ENCODE measurements around the gene SMPD3. TPM values are rescaled to one million over a fixed set of nuclear protein-coding genes. Genes with fewer than 3 reads are reported as not detected.

SMPD3 gene
- total RNA-seq, 2 experiments from 2014 or later = 4.1 to 4.6 TPM

DNA sequence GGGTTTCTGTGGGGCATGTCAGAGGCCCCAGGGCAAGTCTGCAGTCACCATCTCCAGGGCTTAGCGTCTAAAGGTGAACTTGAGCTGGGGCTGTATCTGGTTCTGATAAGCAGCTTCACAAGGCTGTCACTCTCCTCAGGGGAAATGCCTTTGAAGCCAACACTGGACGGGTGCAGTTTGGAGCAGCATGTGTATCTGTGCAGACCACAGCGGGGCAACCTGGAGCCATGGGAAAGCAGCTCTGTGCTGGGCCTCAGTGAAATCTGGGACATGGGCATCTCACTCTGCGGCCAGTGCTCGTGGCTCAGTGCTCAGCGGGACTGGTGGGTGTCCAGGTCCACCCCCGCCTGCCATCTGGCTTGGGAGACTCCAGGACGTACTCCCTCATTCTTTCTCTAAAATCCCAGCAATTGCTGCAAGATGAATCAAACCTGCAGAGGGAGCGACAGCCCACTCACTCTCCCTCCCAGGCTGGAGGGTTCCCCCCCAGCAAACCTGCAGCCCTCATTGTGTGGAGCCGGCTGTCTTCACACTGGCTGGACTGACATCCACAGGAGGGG lies 74.0 kb downstream of the SMPD3 start:
- CTCF ChIA-PET = interaction anchor here (1.0 to 1.4 kb wide), 2 partner anchors 29 to 113 kb away, joined by 3 read pairs; no protein-coding TSS in a partner anchor
- Mint-ChIP-seq H3K36me3 (ENCODE audit: low read depth) (no peaks in the 10 kb centered on the region), H3K27me3 (peaks cover 44% of the 10 kb centered on the region), H3K27ac (no peak overlapping the region), H3K4me1 (peaks cover 27% of the 10 kb centered on the region), H3K9me3 (no peaks in the 10 kb centered on the region), H3K4me3 (no peak overlapping the region)
- POLR2A ChIA-PET = no interaction called here
- DNase-seq = no peak

DNA sequence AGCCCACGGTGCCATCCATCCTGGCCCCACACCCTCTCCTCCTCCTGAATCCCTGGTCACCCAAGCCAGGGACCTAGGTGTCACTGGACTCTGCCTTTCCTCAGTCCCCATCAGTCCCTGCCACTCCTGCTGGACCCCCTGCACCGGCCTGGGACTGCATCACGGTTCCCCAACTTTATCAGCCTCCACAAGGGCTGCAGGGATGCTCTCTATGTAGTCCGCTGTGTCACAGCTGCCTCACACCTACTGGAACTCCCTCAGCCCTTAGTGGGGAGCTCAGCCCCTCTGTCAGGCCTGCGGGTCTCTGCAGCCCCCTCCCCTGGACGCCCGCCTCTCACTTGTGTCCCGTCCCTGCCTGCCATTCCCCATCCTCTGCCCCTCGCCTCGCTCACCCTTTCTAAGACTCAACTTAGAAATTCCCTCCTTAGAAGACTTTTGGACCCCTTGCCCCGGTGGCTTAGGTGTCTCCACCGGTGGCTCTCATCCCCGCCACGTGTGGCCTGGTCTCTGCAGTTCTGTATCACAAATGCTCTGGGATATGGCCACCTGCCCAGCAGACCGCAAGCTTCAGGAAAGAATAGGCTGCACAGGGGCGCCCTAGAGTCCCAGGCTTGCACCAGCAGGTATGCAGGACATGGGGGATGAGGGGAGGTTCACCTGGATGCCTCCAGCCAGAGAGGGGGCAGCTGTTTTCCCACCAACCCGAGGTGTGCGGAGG lies 74.6 kb downstream of the SMPD3 start:
- Mint-ChIP-seq H3K27ac (peak overlapping the region; percentile 22), H3K9me3 (no peaks in the 10 kb centered on the region), H3K27me3 (peaks cover 38% of the 10 kb centered on the region), H3K36me3 (ENCODE audit: low read depth) (no peaks in the 10 kb centered on the region), H3K4me3 (no peak overlapping the region), H3K4me1 (peaks cover 27% of the 10 kb centered on the region)
- ChIA-PET CTCF (interaction anchor here (0.9 to 1.6 kb wide), 5 partner anchors 8 to 136 kb away, joined by 3 to 5 read pairs (median 3); no protein-coding TSS in a partner anchor), POLR2A (no interaction called here)
- DNase-seq = no peak

DNA sequence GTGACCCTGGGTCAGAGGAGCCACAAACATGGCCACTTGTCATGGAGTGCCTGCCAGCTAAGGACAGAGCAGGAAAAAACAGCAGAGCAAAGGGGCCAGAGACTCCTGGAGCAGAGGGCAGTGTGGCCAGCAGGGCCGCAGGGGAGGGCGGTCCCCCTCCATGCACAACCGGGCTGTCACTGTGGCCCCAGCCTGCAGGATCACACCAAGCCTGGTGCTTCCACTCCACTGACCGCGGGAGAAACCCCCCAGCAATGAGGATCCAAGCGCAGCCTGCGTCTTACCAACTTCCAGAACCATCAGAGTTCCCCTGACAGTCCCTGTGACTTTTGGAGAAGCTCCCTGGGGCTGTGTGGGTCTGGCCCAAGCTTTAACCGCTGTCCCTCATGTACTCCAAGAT lies 75.5 kb downstream of the SMPD3 start:
- DNase-seq = no peak
- no peaks in the 10 kb centered on the region for H3K36me3 Mint-ChIP-seq (ENCODE audit: low read depth)
- peaks cover 39% of the 10 kb centered on the region for H3K27me3 Mint-ChIP-seq
- peaks cover 32% of the 10 kb centered on the region for H3K4me1 Mint-ChIP-seq
- ChIA-PET CTCF (interaction anchor here (0.6 to 1.6 kb wide), 5 partner anchors 8 to 137 kb away, joined by 3 to 5 read pairs (median 4); no protein-coding TSS in a partner anchor), POLR2A (no interaction called here)
- no peak overlapping the region for H3K27ac Mint-ChIP-seq
- no peaks in the 10 kb centered on the region for H3K9me3 Mint-ChIP-seq
- H3K4me3 Mint-ChIP-seq = no peak overlapping the region

DNA sequence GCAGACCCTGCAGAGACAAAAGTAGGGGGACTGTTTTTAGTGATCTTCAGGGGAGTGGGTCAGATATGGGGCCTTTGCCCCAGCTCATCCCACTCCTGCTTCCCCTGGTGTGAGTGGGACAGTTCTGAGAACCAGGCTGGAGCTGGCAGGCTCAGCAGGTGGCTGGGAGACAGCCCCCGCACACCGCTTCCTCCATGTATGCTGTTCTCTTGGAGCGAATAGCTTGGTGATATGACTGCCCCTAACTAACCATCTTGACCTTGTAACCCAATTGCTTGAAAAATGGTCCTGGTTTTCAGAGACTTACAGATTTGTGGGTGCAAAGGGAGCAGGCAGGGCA lies 76.0 kb downstream of the SMPD3 start:
- Mint-ChIP-seq H3K9me3 (no peaks in the 10 kb centered on the region), H3K36me3 (ENCODE audit: low read depth) (no peaks in the 10 kb centered on the region), H3K4me1 (peaks cover 33% of the 10 kb centered on the region), H3K27ac (peak overlapping the region; percentile 26), H3K4me3 (no peak overlapping the region), H3K27me3 (peaks cover 39% of the 10 kb centered on the region)
- ChIA-PET POLR2A (no interaction called here), CTCF (interaction anchor here (1.6 kb wide), 2 partner anchors 9 to 11 kb away, joined by 4 to 5 read pairs; no protein-coding TSS in a partner anchor)
- DNase-seq = no peak

DNA sequence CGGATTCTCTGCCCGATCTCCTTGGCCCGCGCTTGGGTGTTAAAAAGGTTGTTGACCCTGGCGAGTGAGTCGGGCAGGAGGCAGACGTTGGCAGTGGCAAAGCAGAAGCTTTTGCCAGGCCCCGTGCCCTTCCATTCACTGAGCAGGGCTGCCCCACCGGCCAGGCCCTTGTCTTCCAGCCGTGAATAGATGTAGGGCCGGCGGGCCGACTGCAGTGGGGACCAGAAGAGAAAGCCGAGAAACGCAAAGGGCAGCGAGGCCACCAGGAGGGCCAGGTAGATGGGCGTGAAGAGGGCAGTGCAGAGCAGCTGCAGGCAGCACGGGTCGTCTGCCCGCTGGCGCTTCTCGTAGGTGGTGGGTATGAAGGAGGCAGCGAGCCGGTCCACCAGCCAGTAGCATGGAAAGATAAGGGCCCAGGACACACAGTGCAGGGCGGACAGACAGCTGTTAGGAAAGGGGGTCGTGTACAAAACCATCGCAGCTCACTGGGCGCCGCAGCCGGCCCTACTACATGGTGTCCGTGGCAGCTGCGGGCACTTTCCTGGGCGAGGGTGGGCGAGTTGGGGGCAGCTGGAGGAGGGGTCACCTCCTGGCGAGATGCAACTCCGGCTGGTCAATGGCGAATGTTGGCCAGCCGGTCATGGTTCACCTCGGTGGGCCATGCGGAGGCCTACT lies 76.5 kb downstream of the SMPD3 start:
- Mint-ChIP-seq H3K36me3 (ENCODE audit: low read depth) (no peaks in the 10 kb centered on the region), H3K27ac (peak overlapping the region; percentile 76), H3K4me3 (no peak overlapping the region), H3K9me3 (no peaks in the 10 kb centered on the region), H3K27me3 (peaks cover 39% of the 10 kb centered on the region), H3K4me1 (peaks cover 35% of the 10 kb centered on the region)
- ChIA-PET CTCF (interaction anchor here (0.8 to 4.9 kb wide), 6 partner anchors 11 to 46 kb away, joined by 3 to 32 read pairs (median 4); no protein-coding TSS in a partner anchor), POLR2A (interaction anchor here (1.1 kb wide), 1 partner anchor 139 kb away, joined by 5 read pairs; no protein-coding TSS in a partner anchor)
- no peak for DNase-seq

DNA sequence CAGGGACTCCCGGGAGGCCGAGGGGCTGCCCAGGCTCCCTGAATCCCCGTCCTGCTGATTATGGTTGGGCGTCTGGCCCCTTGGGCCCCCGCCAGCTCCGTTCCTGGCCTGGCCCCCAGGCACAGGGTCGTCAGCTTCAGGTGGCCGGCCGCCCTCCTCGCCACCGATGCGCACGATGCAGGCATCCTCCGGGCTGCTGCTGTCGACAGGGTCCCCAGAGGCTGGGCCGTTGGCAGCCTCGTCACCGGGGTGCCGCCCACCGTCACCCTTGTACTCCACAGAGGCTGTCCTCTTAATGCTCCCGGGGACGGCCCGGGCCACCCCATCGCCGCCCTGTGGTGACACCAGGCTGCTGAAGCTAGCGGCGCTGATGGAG lies 77.0 kb downstream of the SMPD3 start:
- Mint-ChIP-seq H3K27ac (no peak overlapping the region), H3K4me1 (peaks cover 36% of the 10 kb centered on the region), H3K36me3 (ENCODE audit: low read depth) (no peaks in the 10 kb centered on the region), H3K9me3 (no peaks in the 10 kb centered on the region), H3K27me3 (peaks cover 38% of the 10 kb centered on the region), H3K4me3 (no peak overlapping the region)
- DNase-seq = no peak
- CTCF ChIA-PET = interaction anchor here (0.8 to 4.9 kb wide), 8 partner anchors 15 to 150 kb away, joined by 3 to 32 read pairs (median 3); no protein-coding TSS in a partner anchor
- POLR2A ChIA-PET = interaction anchor here (1.1 kb wide), 1 partner anchor 139 kb away, joined by 5 read pairs; no protein-coding TSS in a partner anchor

DNA sequence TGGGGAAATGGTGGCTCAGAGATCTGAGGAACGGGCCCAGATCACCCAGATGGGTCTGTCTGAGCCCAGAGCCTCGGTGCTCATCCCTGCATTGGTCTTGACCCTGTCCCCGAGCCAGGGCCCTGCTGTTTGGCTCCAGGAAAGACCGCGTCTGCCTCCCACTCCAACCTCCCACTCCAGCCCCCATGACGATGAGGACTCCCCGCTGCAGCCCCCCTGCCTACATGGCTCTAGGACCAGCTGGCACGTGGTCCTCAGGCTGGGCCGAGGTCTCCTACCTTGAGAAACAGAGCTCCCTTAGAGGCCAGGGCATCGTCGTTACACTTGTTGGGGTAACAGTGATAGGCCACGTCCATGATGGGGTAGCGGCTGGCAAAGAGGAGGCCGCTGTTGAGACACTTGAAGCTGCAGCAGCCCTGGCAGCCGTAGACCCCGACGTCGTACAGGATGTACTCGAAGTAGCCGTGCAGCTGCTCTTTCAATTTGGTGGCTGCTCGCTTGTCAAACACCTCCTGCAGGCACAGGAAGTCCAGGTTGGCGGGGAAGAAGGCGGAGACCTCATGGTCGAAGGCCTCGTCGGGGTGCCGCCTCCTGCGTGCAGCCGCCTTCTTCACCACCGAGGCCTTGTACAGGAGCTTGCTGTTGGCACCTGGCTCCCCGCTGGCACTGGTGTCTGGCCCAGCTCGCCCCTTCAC lies 77.6 kb downstream of the SMPD3 start:
- peak; percentile 55 for DNase-seq
- no peaks in the 10 kb centered on the region for H3K36me3 Mint-ChIP-seq (ENCODE audit: low read depth)
- peaks cover 38% of the 10 kb centered on the region for H3K4me1 Mint-ChIP-seq
- ChIA-PET CTCF (interaction anchor here (0.8 to 4.9 kb wide), 9 partner anchors 11 to 150 kb away, joined by 3 to 32 read pairs (median 3); no protein-coding TSS in a partner anchor), POLR2A (interaction anchor here (1.1 kb wide), 1 partner anchor 140 kb away, joined by 5 read pairs; no protein-coding TSS in a partner anchor)
- no peaks in the 10 kb centered on the region for H3K9me3 Mint-ChIP-seq
- H3K4me3 Mint-ChIP-seq = peak overlapping the region; percentile 58
- peaks cover 36% of the 10 kb centered on the region for H3K27me3 Mint-ChIP-seq
- peak overlapping the region; percentile 69 for H3K27ac Mint-ChIP-seq

DNA sequence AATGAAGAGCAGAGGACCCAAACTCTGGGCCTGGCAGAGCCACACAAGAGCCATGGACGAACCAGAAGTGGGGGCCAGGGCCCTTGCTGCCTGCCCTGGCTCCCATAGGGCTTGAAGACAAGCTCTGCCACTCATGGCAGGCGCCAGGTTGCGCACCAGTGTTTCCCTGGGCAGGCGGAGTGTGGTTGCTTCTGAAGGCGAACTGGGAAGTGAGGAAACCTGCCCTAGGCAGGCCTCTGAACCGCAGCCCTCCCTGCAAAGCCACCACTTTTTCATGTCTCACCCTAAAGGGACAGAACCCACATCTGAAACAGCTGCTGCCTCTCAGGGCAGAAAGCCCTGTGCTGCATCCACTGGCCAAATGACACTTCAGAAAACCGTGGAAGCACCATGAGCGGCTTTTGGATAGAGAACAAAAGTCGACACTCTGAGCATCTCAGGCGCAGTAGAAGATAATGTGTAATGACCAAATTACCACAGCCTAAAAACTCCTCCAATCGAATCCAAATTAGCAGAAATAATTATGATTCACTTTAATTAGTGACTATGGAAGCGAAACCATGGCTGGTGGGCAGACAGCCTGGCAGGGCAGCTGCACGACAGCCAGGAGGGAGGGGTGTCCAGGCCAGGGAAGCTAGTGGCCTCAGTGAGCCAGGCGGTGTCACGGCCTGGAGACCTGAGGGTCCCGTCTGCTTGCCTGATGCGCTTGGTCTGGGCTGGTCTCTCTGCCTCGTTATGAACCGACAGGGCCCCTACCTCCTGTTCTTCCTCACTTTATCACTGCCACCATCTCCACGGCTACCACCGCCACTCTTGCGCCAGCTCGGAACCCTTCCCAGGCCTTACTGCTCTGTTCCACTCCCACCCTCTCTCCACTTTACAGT lies 78.4 kb downstream of the SMPD3 start:
- peak; percentile 49 for DNase-seq
- Mint-ChIP-seq H3K9me3 (no peaks in the 10 kb centered on the region), H3K4me3 (peak overlapping the region; percentile 58), H3K4me1 (peaks cover 38% of the 10 kb centered on the region), H3K36me3 (ENCODE audit: low read depth) (no peaks in the 10 kb centered on the region), H3K27me3 (peaks cover 34% of the 10 kb centered on the region), H3K27ac (peak overlapping the region; percentile 69)
- ChIA-PET POLR2A (interaction anchor here (0.6 kb wide), 1 partner anchor 9 kb away, joined by 3 read pairs; no protein-coding TSS in a partner anchor), CTCF (interaction anchor here (0.7 to 4.9 kb wide), 11 partner anchors 10 to 151 kb away, joined by 3 to 32 read pairs (median 3); no protein-coding TSS in a partner anchor)

DNA sequence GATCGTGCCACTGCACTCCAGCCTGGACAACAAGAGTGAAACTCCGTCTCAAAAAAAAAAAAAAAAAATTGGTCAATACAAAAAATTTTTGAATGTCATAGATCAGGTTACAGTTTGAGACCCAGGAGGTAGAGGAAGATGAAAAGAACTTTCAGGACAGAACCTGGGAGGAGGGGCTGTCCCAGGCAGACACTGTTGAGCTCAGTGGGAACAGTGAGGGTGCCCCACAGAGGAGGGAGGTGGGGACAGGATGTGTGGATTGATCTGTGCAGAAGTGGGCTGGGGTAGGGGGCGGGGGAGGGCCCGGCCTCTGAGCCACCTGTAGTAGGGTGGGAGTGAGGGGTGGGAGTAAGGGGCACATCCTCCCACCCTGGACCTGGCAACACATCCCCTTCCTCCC lies 79.1 kb downstream of the SMPD3 start:
- no peak overlapping the region for H3K27ac Mint-ChIP-seq
- DNase-seq = no peak
- peaks cover 33% of the 10 kb centered on the region for H3K27me3 Mint-ChIP-seq
- CTCF ChIA-PET = interaction anchor here (0.7 to 4.9 kb wide), 6 partner anchors 9 to 85 kb away, joined by 3 to 32 read pairs (median 4); no protein-coding TSS in a partner anchor
- H3K36me3 Mint-ChIP-seq (ENCODE audit: low read depth) = no peaks in the 10 kb centered on the region
- peaks cover 42% of the 10 kb centered on the region for H3K4me1 Mint-ChIP-seq
- POLR2A ChIA-PET = interaction anchor here (0.6 kb wide), 1 partner anchor 8 kb away, joined by 3 read pairs; no protein-coding TSS in a partner anchor
- peak overlapping the region; percentile 42 for H3K4me3 Mint-ChIP-seq
- no peaks in the 10 kb centered on the region for H3K9me3 Mint-ChIP-seq

DNA sequence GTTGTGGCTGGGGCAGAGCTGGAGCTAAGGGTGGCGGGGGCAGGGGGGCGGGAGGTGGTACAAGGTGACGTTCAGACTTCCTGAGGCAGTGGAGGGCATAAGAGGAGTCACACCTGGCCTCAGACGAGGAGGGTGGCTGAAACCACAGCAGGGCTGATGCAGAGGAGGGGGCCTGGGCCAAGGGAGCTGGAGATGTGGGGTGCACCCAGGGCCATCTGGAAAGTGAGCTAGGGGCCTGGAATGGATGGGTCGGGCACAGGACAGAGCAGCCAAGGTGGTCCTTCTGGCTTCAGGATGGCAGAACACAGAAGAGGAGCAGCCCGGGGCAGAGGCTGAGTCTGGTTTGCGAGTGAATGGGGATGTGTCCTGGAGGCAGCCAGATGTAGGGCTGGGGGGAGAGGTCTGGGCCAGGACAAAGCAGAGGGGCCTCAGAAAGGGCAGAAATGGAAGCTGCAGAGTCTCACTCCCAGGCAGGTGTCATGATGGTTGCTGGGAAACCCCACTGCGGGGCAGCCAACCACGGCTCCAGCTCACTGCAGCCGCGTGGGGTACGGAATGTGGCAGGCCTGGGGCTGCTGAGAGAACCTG lies 79.9 kb downstream of the SMPD3 start:
- Mint-ChIP-seq H3K27me3 (peaks cover 30% of the 10 kb centered on the region), H3K27ac (peak overlapping the region; percentile 74), H3K9me3 (no peaks in the 10 kb centered on the region), H3K36me3 (ENCODE audit: low read depth) (no peaks in the 10 kb centered on the region), H3K4me1 (peaks cover 42% of the 10 kb centered on the region), H3K4me3 (peak overlapping the region; percentile 42)
- CTCF ChIA-PET = interaction anchor here (0.7 to 4.9 kb wide), 7 partner anchors 8 to 142 kb away, joined by 3 to 32 read pairs (median 3); no protein-coding TSS in a partner anchor
- DNase-seq = no peak
- POLR2A ChIA-PET = no interaction called here

DNA sequence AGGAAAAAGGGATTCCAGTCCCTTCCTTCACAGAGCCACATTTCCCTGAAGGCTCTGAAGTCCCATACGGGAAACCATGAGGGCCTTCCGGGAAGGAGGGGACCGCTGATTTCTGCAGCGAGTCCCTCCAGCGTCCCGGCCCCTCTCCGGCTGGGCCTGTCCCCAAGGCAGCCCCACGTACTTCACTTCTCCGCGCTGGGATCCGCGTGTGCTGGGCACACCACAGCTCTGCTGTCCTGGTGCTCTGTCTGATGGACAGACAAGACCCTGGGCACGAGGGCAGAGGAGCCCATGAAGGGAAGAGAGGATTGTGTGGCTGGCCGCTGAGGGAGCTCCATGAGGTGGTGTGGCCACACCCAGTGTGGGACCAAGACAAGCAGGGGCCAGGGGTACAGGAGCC lies 80.4 kb downstream of the SMPD3 start:
- Mint-ChIP-seq H3K4me1 (peaks cover 42% of the 10 kb centered on the region), H3K27me3 (peaks cover 26% of the 10 kb centered on the region), H3K27ac (no peak overlapping the region), H3K36me3 (ENCODE audit: low read depth) (no peaks in the 10 kb centered on the region), H3K9me3 (no peaks in the 10 kb centered on the region), H3K4me3 (no peak overlapping the region)
- POLR2A ChIA-PET = no interaction called here
- CTCF ChIA-PET = interaction anchor here (0.7 to 4.9 kb wide), 8 partner anchors 9 to 142 kb away, joined by 3 to 32 read pairs (median 3); no protein-coding TSS in a partner anchor
- no peak for DNase-seq
